ENCODE results near the gene LRRC53.

LRRC53 gene

DNA sequence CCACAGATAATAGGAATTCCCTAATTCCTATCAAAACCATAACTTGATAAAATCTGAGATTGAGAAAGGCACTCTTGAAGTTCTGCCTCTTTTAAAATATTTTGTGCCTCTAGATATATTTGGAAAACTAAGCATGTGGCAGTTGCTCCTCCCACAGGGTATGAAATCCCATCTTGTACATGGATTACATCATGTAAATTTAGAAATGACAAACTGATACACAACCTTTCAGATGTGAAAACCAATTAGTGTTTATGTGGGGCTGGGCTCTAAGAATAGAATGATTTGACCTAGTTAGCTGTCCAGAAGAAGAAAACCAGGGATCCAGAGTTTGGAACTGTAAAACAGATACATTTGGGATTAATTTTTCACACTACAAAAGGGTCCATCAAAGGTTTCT is 15.7 kb downstream of the LRRC53 start:
- no peak for DNase-seq (ENCODE audit: low spot score)

DNA sequence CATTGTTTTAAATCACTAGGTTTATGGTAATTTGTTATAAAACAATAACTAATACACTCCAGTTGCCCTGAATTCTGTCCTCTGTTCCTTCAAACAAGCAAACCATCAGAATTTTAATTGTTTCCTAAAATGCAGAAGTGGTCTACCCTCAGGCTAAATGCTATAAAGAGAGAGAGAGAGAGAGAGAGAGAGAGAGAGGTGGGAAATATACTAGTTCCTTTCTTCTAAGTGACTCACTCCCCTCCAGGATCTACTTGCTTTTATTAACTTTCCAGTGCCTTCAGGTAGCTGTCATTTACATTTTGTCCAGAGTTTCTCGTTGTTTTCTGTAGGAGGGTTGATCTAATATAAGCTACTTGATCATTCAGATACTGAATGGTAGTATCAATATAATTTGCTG is 26.4 kb downstream of the LRRC53 start:
- no peak for DNase-seq (ENCODE audit: low spot score)

DNA sequence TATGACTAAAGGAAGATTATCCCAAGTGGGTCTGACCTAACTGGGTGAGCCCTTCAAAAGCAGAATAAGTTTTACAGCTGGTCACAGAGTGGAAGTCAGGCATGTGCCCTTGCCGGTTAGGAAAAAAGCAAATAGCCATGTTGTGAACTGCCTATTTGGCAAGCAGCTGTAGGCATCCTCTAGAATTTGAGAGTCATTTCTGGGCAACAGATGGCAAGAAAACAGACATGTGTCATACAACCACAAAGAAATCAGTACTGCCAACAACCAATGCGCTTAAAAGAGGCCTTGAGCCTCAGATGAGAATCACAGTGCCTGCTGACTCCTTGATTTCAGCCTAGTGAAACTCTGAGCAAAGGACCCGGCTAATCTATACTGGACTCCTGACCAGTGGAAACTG is 26.8 kb downstream of the LRRC53 start:
- DNase-seq (ENCODE audit: low spot score): no peak

DNA sequence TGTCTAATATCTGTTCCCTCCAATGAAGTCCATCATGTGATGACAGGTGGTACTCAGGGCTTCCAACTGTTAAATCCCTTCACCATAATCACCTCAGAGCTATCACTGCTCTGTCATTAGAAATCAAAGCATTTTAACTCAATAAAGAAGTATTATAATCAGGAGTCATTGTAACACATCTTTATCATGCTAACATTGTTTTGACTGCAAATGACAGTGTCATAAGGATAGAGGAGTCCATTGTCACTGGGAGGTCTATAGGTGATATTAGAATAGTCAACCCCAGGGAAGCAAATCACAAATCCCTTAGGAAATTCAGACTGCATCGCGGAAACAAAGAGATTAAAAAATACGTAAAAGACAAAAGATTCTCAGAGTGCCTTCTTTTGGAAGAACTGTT is 30.8 kb downstream of the LRRC53 start:
- DNase-seq (ENCODE audit: low spot score): no peak

DNA sequence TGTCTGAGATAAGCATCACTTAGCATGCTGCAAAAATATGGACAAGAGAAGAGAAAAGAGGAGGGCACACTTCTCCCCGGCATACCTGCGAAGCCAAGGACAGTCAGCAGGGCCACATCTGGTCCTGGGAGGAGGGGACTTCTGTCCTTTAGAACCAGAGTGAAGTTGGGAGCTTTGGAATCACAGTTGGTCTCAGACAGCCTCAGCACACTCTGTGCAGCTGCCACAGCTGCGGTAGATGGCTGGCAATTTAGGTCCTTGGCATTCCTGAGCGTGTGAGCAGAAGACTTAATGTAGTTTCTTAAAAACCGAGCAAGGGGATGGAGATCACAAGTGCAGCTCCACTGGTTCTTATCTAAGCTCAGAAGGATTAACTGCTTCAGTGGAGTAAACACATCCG is 32.3 kb downstream of the LRRC53 start:
- no peak for DNase-seq (ENCODE audit: low spot score)

DNA sequence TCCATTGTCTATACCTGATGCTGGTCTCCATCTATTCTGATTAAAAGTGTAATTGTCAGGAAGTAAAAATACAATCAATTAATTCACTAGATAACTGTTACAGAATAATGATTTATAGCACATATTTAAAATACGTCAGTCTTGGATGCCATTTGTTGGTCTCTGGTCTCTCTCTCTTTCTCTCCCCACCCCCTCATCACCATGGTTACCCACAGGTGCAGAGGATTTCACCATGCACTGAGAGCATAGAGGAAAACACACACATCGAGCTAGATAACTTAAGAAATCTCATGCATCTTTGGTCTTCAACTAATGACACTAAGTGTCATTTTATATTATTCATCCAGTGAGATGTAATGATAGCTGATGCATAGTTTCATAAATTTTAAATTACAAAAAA is 33.4 kb downstream of the LRRC53 start:
- no peak for DNase-seq (ENCODE audit: low spot score)

DNA sequence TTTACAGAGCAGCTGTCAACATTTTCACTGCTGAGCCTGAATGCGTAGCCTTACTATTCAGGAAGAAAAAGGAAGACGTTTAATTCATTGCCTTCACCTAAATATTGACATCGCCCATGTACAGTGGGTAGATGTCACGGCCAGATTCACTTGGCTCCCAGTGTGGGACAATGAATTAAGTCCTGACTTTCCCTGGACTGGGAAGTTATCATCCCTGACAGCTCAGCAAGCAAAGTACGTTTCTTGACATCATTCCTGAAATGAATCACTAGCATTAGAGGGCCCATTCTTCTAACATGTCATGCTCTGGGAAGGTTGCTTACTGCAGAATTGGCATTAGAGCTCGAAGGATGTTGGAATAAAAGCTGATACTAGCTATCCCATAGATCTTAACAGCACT is 37.8 kb downstream of the LRRC53 start:
- DNase-seq (ENCODE audit: low spot score): no peak

DNA sequence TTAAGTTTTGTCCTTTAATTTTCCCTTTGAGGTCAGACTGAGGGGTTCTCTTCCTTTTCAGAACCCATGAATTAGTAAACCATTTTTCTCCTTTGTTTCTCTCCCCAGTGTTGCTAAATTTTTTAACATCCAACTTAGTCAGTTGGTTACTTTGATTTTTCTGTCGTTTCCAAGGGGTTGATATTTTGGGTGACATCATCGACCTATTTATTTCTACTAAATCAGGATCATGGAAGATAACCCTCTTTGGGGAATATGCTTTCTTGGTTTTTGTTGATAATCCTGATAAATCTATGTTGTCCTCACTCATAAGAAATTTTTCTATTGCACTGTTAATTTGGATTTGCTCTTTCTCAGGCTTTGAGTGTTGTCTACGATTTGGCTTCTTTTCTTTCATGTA is 40.9 kb downstream of the LRRC53 start:
- no peak for DNase-seq (ENCODE audit: low spot score)

DNA sequence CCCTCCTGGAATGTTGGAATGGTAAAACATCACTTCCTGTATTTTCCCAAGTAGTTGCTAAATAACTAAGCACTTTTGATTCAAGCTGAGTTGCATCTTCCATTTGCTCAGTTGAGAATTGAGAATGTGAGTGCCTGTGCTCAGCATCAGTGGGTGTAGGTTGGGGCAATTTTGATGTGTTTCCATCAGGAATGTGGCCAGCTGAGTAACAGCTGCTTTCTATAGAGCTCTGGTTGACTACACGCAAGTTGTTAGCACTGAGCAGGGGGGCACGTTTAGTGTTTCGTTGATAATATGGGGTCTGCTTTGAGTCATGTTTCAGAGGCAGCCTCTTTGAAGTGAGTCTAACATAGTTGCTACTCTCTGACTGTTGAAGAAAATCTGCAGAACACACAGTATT is 41.5 kb downstream of the LRRC53 start:
- no peak for DNase-seq (ENCODE audit: low spot score)

DNA sequence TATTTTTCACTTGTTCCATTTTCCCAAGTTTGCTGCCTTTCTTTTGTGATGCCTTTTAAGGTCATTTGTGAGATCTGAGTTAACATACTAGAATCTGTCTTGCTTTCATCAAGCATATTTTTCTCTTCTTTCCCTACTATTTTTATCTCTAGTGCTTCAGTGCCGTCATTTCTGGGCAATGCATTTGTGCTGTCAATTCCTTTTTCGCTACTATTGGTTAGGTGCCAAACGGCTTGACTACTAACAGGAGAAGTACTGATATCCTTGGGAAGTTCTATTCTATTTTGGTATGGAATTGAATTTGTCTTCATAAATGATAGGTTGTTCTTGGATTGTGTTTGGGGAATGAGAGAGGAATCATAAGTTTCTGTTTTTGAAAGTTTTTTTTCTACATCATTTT is 42.2 kb downstream of the LRRC53 start:
- no peak for DNase-seq (ENCODE audit: low spot score)

DNA sequence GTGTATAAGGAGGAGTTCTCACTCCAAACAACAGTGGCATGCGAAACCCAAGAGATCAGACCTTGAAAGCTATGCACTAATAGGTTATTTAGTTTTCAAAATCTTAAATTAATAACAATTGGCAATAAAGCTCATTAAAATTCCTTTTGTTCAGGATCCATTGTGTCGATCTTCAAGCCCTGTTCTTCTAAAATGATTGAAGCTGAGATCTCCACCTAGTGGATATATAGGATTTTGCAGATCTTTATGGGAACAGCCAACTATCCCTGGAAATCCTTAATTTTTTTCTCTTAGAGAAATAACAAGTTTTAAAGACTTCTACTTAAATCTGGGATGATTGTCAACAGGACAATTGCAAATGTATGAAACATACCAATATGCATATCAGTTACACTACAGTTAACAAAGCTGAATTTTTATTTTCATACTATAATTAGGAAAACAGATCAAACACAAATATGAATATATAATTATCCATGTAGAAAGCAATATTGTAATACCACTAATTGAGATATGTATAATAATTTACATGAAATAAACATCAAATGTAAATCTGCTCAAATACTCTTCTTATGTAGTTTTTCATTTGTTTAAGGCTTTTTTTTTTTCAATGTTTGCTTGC is 43.3 kb downstream of the LRRC53 start:
- peak; percentile 37 for DNase-seq (ENCODE audit: low spot score)

DNA sequence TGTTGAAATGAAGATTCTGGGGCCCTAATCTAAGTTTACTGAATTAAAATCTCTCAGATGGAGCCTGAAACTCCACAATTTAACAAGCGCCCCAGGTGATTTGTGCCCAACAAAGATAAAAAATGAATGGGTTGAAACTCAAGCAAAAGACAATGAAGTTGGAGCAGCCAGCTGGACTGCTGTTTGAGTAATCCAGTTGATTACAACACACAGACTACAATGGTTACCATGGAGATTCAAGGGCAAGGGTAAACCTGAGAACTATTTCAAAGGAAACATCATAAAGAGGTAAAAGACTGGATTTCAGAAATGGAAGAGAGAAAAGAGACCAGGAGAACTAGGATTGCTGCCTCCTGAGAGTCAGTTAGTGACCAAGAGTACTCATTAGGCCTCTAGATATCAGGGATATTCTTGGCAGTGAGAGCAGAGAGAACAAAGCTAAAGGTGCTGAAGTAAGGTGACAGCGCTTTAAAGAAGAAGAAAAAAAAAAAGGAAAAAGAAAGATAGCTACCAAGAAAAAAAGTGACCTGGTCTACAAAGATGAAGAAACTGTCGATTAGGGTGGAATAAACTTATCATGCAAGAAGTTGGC is 44.5 kb downstream of the LRRC53 start:
- no peak for DNase-seq (ENCODE audit: low spot score)

DNA sequence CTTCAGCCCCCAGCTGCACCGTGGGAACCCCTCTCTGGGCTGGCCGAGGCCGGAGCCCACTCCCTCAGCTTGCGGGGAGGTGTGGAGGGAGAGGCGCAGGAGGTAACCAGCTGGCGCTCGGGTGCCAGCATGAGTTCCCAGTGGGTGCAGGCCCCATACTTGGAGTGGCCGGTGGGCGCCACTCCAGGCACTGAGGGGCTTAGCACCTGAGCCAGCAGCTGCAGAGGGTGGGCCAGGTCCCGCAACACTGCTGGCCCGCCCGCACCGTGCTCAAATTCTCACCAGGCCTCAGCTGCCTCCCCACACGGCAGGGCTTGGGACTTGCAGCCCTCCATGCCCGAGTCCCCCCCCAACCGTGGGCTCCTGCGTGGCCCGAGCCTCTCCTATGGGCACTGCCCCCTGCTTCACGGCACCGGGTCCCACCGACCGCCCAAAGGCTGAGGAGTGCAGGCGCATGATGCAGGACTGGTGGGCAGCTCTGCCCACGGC is 47.2 kb downstream of the LRRC53 start:
- DNase-seq (ENCODE audit: low spot score): no peak

DNA sequence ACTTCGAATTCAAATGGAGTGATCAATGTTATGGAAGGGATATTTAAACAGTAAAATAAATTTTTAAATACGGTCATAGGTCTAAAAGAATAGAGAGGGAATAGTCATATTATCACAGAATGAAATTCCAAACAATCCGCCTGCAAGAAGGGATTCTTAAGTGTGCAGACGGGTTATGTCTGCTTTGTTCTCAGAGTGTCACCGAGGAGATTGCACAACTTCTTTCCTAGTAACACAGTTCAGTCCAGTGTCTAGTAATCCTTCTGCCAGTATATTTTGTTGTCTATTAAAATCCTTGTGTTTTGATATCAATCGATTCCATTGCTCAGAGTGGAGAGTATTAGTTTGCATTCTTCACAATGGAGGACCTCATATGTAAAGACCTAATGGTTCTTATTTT is 48.4 kb downstream of the LRRC53 start:
- DNase-seq (ENCODE audit: low spot score): no peak

DNA sequence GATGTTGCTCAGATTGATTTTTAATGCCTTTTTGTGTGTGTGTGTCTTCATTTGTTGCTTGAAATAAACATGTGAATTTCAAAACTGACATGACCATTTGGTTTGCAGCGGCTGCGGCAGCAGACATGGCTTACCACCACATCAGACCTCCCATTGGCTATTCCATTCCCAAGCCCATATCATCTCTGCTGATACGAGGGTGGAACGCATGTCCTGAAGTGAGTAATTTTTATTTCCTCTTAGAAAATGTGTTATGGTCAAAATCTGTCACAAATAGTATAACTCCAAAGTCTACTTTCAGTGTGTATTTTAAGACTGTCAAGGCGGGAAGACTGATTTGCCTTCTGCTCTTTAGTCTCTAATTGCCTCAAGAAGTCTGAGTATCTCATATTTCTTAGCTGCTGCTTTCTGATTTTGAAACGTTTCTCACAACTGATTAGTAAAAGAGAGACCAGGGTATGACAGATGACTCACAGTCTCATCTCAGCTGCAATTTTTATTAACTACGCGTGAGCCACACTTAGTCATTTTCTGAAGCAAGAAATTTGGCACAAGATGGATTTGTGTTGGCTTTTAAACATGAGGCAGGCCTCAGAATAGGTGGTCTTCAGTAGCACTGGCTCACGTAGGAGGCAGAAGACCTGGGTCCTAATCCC is 49.0 kb downstream of the LRRC53 start:
- no peak for DNase-seq (ENCODE audit: low spot score)

DNA sequence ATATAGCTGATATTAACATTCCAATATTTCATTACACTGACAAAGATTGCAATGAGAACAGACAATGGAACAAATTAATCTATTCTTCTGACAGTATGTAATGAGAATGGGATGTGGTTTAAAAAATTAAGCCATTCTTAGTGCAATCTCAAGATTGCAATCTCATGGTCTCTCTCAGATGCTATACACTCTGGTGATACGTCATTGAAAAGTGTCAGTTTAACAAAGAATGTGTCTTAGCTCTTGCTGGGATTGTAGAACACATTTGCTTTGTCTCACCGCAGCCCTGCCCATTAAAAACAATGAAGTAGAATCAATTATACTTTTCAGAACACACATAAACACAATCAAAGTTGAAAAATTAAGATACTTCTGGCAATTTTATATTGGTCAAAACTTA is 55.2 kb downstream of the LRRC53 start:
- no peak for DNase-seq (ENCODE audit: low spot score)

DNA sequence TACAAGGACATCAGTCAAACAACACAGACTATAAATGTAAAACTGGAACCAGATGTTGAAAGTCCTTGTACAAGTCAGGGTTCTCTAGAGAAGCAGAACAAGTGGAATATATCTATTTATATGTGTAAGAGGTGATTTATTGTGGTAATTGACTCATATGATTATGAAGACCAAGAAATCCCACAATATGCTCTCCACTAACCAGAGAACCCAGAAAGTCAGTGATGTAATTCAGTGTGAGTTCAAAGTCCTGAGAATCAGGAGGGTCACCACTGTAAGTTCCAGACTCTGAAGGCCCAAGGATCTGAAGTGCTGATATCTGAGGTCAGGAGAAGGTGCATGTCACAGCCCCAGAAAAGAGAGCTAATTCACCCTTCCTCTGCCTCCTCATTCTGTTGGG is 57.0 kb downstream of the LRRC53 start:
- no peak for DNase-seq (ENCODE audit: low spot score)

DNA sequence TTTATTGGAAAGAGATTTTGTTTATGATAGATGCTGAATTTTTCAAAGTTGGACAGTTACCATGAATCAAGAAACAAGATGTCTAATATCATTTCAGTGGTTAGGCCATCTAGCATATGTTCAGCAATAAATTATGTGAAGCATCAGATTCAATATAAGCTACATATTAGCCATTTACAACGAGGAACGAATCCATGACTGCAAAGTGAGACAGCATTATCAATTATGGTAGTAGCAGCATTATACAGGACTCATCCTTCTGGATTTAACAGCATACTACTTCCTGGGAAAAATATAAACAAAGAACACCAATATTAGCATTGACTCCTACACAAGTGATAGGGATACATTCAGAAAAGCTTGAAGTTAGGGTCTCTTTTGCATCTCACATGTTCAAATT is 59.1 kb downstream of the LRRC53 start:
- DNase-seq (ENCODE audit: low spot score): no peak

DNA sequence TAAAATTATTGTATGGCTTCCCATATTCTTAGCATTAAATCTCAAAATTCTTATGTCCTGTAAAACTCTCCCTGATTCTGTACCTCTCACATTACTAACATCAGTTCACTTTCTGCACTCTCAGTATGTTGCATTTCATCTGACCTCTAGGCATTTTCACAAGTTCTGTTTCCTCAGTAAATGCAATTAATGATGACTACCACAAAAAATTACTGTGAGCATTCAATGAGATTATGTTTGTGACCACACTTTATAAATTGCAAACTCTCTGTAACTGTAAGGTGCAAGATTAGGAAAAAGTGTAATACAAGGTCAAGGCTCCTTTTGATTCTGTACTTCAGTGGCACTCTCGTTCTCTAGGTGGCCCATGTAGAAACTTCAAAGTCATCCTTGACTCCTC is 60.4 kb downstream of the LRRC53 start:
- DNase-seq (ENCODE audit: low spot score): no peak

DNA sequence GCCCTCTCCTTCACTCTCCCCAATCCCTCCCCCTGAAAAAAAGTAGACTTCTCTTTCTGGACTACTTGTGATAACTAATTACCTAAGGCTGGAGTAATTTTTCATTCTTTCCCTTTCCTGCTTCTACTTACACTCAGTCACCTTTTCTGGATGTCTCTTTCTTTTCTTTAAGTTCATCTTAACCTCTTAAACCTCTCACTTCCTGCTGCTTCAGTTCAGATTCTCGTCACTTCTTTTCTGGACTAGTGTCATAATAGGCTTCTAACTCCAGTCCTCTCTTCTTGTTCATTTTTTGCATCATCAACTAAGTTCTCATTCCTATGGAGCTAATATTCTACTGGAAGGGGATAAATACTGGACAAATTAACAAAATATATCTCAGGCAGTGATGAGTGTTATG is 75.4 kb downstream of the LRRC53 start:
- no peak for DNase-seq (ENCODE audit: low spot score)

DNA sequence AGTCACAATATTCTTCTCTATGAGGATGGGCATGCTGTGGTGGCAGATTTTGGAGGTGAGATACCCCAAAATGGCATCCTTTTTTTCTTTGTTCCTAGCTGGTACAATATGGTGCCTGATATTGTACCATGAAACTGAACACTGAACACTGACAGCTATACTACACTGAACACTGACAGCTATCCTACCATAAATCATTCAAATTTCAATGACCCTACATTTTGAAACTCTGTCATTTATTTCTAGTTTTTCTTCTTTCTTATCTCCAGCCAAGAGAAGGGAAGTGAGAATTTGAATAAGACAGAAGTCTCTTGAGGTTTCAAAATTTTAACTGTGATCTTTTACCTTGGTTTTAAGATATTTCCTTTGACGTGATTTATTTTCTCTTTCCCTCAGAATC is 76.3 kb downstream of the LRRC53 start:
- DNase-seq (ENCODE audit: low spot score): no peak

DNA sequence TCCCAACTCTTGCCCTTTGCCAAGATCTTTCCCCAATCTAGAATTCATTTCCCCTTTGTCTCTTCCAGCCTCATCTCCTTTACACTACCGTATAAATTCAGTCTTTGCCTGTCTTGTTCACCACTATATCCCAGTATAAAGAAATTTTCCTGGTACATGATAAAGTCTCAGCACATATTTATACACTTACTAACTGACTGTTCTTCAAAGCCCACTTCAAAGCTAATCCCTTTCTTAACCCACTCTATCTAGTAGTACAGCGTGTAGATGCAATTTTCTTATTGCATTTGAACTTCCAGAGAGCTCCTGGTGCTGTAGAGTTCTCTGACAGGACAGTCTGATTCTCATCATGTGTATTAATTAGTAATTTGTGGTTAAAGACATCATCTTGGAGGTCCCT is 78.1 kb downstream of the LRRC53 start:
- no peak for DNase-seq (ENCODE audit: low spot score)

DNA sequence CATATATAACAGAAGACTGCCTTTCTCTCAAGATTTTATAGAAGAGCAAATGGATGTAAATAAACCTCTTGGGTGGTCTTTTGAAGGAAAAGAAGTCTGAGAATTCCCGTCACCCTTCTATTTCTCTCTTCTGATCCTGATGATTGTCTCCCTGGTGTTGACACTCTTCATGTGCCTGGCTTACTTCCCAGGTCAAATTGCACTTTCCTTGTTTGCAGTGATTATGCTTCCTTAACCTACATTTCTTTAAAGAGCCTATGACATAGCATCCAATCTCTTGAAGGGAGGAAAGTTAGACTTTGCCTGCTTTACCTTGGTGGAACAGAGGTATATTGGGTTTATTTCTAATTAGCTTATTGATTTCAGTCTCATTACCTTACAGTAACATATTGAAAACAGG is 80.1 kb downstream of the LRRC53 start:
- DNase-seq (ENCODE audit: low spot score): no peak

DNA sequence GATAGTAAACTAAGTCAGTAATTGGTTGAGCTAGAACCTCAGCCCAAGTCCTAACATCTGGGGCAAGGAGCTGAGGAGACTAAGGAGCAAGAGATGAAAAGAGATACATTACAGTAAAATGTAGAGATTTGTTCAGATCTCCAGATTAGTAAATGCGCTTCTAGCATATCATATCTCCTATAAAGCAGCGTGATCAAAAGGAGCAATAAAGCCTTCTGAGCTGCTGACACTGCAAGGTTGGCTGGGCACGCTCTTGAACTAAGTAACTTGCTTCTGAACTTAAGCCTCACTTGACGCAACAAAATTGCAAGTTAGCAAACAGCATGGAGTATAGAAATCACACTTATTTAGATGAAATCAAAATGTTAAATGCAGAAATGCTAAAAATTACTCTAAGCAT is 80.9 kb downstream of the LRRC53 start:
- DNase-seq (ENCODE audit: low spot score): no peak
